ENCODE data around the gene GPRC5B. TPM values are rescaled to one million over a fixed set of nuclear protein-coding genes. Genes with fewer than 3 reads are reported as not detected.
A peak's percentile ranks its signal among the peaks of the same experiment; 100 is the strongest.

GPRC5B gene
- total RNA-seq, 1 donor from 2014 or later = under 0.01 TPM

DNA sequence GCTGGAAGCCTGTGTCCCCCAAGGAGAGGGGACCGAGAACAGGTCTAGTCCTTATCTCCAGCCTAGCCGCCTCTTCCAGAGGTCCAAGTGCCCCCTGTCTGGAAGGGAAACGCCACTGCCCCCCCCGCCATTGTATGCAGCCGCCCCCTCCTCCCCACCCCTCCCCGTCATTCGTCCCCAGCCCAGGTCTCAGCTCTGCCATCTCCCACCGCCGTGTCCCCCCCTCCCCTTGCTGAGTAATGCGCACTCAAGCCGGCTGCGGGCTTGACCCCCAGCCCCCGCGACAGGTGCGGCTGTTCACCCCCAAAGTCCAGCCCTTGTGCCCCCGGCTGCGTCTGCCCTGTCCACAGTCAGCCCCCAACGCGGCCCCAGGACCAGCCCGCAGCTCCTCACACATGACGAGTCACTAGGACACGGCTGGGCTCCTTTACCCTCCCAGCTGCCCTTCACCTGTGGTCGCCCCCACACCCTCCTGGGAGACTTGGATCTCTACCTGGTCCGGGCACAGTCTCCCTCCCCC, 622 bp downstream of the GPRC5B start:
- no peak for FAIRE-seq

DNA sequence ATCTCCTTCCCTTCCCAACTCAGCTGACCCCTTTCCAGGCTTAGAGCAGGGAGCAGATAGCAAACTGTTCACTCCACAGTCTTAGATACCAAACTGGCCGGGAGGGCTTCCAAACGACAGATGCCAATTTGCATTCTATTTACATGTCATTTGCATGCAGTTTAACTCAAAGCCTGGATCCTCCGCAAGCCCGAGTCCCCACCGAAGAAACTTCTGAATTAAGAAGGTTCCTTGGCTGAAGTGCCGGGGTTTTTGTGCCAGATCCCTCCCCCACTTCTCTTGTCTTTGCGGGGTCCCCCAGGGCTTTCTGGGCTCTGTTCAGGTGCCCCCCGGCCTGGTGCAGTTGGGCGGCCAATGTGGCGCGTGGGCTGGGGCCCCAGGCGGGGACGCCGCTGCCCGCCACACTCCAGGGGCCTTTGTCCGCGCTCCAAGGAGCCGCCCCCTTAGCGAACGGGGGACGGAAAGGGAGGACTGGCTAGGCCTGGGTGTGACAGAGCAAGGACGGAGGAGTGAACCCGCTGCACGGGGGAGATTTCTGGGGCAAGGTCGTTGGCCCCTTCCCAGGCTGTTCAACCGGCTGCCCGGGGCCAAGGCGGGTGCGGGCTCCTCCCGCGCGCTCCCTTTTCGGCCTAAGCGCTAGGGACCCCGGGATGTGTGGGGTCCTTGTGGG, 1.2 kb downstream of the GPRC5B start:
- peaks cover 17% of the 10 kb centered on the region for H3K27me3 ChIP-seq (ENCODE audit: control insufficient read depth, insufficient read depth, low read length)
- TF ChIP-seq, protein P1, sequence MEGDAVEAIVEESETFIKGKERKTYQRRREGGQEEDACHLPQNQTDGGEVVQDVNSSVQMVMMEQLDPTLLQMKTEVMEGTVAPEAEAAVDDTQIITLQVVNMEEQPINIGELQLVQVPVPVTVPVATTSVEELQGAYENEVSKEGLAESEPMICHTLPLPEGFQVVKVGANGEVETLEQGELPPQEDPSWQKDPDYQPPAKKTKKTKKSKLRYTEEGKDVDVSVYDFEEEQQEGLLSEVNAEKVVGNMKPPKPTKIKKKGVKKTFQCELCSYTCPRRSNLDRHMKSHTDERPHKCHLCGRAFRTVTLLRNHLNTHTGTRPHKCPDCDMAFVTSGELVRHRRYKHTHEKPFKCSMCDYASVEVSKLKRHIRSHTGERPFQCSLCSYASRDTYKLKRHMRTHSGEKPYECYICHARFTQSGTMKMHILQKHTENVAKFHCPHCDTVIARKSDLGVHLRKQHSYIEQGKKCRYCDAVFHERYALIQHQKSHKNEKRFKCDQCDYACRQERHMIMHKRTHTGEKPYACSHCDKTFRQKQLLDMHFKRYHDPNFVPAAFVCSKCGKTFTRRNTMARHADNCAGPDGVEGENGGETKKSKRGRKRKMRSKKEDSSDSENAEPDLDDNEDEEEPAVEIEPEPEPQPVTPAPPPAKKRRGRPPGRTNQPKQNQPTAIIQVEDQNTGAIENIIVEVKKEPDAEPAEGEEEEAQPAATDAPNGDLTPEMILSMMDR (IDR thresholded peaks at IDR 0.05; ENCODE audit: insufficient read depth, low read length, severe bottlenecking) = no peak
- no peak overlapping the region for H3K4me3 ChIP-seq (ENCODE audit: low read depth, low read length)
- no peaks in the 10 kb centered on the region for H3K36me3 ChIP-seq (ENCODE audit: control insufficient read depth, insufficient read depth, low read length)
- DNase-seq (ENCODE audit: low read depth) = no peak
- no peak for FAIRE-seq

More for the DNA sequence above, 622 bp downstream of the GPRC5B start:
- Histone ChIP-seq H3K4me3 (ENCODE audit: low read depth, low read length) (peak overlapping the region; percentile 47), H3K36me3 (ENCODE audit: control insufficient read depth, insufficient read depth, low read length) (no peaks in the 10 kb centered on the region), H3K27me3 (ENCODE audit: control insufficient read depth, insufficient read depth, low read length) (peaks cover 17% of the 10 kb centered on the region)
- TF ChIP-seq, protein P1 (IDR thresholded peaks at IDR 0.05; ENCODE audit: insufficient read depth, low read length, severe bottlenecking) = no peak
- DNase-seq (ENCODE audit: low read depth) = no peak

DNA sequence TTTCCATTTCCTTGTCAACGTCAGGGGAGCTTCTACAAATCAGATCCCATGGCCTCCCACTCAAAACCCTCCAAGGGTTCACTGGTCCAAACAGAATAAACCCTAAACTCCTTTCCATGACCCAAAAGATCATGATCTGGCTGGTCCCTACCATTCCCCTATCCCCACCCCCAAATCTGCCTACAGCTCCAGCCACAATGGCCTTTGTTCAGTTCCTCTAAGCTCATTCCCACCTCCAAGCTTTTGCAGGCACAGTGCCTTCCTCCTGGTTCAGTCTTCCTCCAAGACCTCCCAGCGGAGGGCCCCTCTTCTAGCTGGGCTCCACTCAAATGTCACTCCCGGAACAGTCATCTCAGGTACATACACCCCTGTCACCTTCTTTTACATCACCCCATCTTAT, 2.0 kb downstream of the GPRC5B start:
- no peaks in the 10 kb centered on the region for H3K36me3 ChIP-seq (ENCODE audit: control insufficient read depth, insufficient read depth, low read length)
- TF ChIP-seq, protein P1 (IDR thresholded peaks at IDR 0.05; ENCODE audit: insufficient read depth, low read length, severe bottlenecking) = no peak
- no peak overlapping the region for H3K4me3 ChIP-seq (ENCODE audit: low read depth, low read length)
- FAIRE-seq = no peak
- DNase-seq (ENCODE audit: low read depth) = no peak
- peaks cover 17% of the 10 kb centered on the region for H3K27me3 ChIP-seq (ENCODE audit: control insufficient read depth, insufficient read depth, low read length)

DNA sequence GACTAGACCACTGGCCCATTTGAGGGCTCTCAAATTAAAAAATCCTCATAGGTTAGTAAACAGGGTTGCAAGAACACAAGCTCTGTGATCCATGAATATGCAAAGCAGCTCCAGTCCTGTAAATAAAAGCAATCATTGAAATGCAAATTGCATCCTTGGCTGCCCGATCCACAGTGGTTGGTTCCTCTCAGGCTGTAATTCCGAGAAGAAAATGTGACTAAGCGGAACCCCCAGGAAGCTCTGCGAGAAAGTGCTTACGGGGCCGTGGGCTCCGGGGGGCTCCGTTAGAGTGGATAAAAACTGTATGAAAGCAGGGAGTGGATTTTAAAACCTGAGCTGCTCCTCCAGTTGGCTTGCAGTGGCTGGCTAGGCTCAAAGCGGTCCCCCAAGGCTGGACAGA, 2.5 kb downstream of the GPRC5B start:
- DNase-seq (ENCODE audit: low read depth) = no peak
- FAIRE-seq = no peak
- Histone ChIP-seq H3K4me3 (ENCODE audit: low read depth, low read length) (no peak overlapping the region), H3K36me3 (ENCODE audit: control insufficient read depth, insufficient read depth, low read length) (no peaks in the 10 kb centered on the region), H3K27me3 (ENCODE audit: control insufficient read depth, insufficient read depth, low read length) (peaks cover 17% of the 10 kb centered on the region)
- TF ChIP-seq, protein P1 (IDR thresholded peaks at IDR 0.05; ENCODE audit: insufficient read depth, low read length, severe bottlenecking) = no peak

DNA sequence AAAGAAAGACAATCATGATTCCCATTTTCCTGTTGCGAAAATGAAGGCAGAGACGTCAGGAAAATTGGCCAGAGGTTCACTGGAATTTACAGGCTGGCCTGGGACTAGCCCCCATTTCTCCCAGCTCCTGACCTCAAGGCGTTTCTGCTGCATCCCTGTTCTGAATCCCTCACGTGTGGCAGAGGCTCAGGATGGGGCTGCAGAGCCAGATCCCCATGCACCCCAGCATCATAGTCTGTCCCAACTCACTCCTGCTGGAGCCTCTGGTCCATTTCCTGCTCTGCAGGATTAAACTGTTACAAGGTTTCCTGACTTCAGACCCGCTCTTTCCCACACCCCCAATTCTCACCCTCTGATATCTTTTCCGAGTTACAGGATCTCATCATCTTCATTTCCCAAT, 2.9 kb downstream of the GPRC5B start:
- TF ChIP-seq, protein P1 (IDR thresholded peaks at IDR 0.05; ENCODE audit: insufficient read depth, low read length, severe bottlenecking) = no peak
- FAIRE-seq (no peak), DNase-seq (ENCODE audit: low read depth) (no peak)
- Histone ChIP-seq H3K27me3 (ENCODE audit: control insufficient read depth, insufficient read depth, low read length) (peaks cover 17% of the 10 kb centered on the region), H3K4me3 (ENCODE audit: low read depth, low read length) (no peak overlapping the region), H3K36me3 (ENCODE audit: control insufficient read depth, insufficient read depth, low read length) (no peaks in the 10 kb centered on the region)

DNA sequence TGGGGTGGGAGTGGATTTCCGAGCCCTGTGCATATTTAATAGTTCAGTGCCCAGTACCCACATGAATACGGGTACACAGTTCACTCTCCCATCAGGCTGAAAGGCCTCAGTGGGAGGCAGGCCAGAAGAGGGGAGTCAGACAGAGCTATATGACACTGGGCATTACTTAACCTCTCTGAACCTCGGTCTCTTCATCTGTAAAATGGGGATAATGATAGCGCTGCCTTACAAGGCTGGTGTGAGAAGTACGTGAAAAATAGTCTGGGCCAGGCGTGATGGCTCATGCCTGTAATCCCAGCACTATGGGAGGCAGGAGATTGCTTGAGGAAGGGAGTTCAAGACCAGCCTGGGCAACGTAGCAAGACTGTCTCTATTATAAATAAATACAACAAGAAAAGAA, 3.6 kb downstream of the GPRC5B start:
- TF ChIP-seq, protein P1 (IDR thresholded peaks at IDR 0.05; ENCODE audit: insufficient read depth, low read length, severe bottlenecking) = no peak
- H3K4me3 ChIP-seq (ENCODE audit: low read depth, low read length) = no peak overlapping the region
- H3K36me3 ChIP-seq (ENCODE audit: control insufficient read depth, insufficient read depth, low read length) = no peaks in the 10 kb centered on the region
- no peak for FAIRE-seq
- DNase-seq (ENCODE audit: low read depth) = no peak
- H3K27me3 ChIP-seq (ENCODE audit: control insufficient read depth, insufficient read depth, low read length) = peaks cover 17% of the 10 kb centered on the region

Measured in bronchial epithelial cell (primary cell).